B cell (primary cell): Measurements from ENCODE around the gene CLEC4E.

Source experiments
- CTCF ChIP-seq: fragments of 200-600 bp; IDR thresholded peaks from one replicate; pipeline ENCODE4 v1.8.0; 2022; ENCODE audit warnings: antibody characterized with exemption, mild to moderate bottlenecking
- EZH2 ChIP-seq: IDR thresholded peaks from 2 replicates; pipeline ENCODE4 v1.6.1; 2012; ENCODE audit warnings: borderline replicate concordance, low read depth, mild to moderate bottlenecking, moderate library complexity, low read length; ENCODE audit not compliant: insufficient read depth, poor library complexity, severe bottlenecking

GRCh38 chr12:8517971-8518370 lies 22.7 kb downstream of the CLEC4E start:
- TF ChIP-seq CTCF (no peak), EZH2 (no peak)
